ENCODE measurements around the gene STK32B.

Gene STK32B

DNA sequence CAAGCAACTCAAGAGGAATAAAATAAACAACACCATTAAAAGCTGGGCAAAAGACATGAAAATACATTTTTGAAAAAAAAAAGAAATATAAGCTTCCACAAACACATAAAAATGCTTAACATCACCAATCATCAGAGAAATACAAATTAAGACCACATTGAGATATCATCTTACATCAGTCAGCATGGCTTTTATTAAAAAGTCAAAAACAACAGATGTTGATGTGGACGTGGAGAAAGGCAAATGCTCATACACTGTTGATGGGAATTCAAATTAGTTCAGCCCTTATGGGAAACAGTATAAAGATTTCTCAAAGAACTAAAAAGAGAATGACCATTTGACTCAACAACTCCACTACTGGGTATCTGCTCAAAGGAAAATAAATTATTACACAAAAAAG lies 59.6 kb downstream of the STK32B start:
- TF ChIP-seq, protein P1, sequence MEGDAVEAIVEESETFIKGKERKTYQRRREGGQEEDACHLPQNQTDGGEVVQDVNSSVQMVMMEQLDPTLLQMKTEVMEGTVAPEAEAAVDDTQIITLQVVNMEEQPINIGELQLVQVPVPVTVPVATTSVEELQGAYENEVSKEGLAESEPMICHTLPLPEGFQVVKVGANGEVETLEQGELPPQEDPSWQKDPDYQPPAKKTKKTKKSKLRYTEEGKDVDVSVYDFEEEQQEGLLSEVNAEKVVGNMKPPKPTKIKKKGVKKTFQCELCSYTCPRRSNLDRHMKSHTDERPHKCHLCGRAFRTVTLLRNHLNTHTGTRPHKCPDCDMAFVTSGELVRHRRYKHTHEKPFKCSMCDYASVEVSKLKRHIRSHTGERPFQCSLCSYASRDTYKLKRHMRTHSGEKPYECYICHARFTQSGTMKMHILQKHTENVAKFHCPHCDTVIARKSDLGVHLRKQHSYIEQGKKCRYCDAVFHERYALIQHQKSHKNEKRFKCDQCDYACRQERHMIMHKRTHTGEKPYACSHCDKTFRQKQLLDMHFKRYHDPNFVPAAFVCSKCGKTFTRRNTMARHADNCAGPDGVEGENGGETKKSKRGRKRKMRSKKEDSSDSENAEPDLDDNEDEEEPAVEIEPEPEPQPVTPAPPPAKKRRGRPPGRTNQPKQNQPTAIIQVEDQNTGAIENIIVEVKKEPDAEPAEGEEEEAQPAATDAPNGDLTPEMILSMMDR (IDR thresholded peaks at IDR 0.05; ENCODE audit: low read depth, low read length, missing control alignments), result no peak
- H3K4me3 ChIP-seq (ENCODE audit: low read depth, low read length), result no peak overlapping the region
- DNase-seq (ENCODE audit: low read depth), result no peak
- in situ Hi-C loops (cut with HindIII; ENCODE audit: low sequenced_read_pairs), result no loop called here

DNA sequence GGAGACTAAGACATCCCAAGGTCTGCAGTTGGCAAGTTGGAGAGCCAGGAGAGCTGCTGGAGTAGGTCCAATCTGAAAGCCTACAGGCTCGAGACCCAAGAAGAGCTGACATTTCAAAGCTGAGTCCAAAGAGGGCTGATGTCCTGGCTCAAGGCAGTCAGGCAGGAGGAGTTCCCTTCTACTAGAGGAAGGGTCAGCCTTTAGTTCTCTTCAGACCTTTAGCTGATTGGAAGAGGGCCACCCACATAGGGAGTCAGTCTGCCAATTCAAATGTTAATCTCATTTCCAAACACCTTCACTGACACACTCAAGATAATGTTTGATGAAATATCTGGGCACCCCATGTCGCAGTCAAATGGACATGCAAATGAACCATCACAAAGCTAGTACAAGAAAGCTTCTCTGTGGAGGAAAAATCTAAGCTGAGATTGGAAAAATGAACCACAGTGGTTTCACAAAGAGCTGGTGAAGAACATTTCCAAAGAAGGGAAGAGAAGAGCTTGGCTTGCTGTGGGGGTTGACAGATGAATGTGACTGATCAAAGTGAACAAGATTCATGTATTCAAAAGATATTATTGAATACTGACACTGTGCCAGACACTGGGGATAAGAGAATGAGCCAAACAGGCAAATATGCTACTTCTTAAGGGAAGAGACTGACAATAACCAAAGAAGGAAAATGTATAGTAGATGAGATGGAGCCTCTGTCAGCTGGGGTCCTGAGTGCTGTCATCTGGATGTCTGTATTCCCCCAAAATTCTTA lies 61.2 kb downstream of the STK32B start:
- H3K4me3 ChIP-seq (ENCODE audit: low read depth, low read length), result no peak overlapping the region
- TF ChIP-seq, protein P1 (IDR thresholded peaks at IDR 0.05; ENCODE audit: low read depth, low read length, missing control alignments), result no peak
- in situ Hi-C loops (cut with HindIII; ENCODE audit: low sequenced_read_pairs), result no loop called here
- no peak for DNase-seq (ENCODE audit: low read depth)

GRCh38 chr4:5114950-5115349 lies 63.7 kb downstream of the STK32B start:
- TF ChIP-seq, protein P1 (IDR thresholded peaks at IDR 0.05; ENCODE audit: low read depth, low read length, missing control alignments), result no peak
- DNase-seq (ENCODE audit: low read depth), result no peak
- H3K4me3 ChIP-seq (ENCODE audit: low read depth, low read length), result no peak overlapping the region
- in situ Hi-C loops (cut with HindIII; ENCODE audit: low sequenced_read_pairs), result no loop called here

- no peak overlapping the region for H3K4me3 ChIP-seq (ENCODE audit: low read depth, low read length)
- in situ Hi-C loops (cut with HindIII; ENCODE audit: low sequenced_read_pairs), result no loop called here
- TF ChIP-seq, protein P1 (IDR thresholded peaks at IDR 0.05; ENCODE audit: low read depth, low read length, missing control alignments), result no peak
- no peak for DNase-seq (ENCODE audit: low read depth)
These were observed 67.0 kb downstream of the STK32B start for GRCh38 chr4:5118091-5118786.

DNA sequence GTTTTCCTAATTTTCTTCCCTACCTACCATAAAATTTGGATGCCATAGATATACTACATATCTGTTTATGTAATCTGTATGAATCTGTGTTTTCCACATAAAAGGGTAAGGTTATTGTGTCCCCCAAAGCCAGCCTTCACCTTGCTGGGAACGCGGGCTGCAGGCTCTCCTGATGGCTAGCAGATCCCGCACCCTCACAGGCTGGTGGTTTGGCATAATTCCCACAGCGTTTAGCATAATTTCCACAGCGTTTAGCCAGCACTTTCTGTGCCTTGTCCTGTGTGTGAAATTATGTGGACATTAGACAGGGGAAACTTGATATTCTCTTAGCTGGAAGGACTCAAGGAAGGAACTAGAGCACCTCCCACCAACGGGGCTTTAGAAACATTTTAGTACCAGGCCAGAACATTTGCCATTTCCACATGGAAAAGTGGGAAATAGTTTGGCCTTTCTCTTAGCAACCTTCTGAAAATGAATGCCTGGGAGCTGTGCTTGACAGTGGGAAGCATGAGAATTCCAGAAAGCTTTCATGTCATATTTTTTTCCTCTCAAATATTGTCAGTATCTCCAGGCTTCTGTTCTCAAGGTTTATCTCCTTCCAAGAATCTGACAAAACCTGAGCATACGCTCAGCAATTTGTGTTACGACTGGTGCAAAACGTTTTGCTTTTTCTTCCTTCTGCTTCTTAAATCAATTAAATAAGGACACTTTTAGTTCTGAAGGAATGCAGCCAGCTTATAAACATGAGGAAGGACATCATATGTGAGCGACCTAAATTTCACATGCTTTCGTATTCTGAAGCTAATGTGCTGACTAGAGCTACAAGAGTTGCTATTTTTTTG lies 67.9 kb downstream of the STK32B start:
- no peak overlapping the region for H3K4me3 ChIP-seq (ENCODE audit: low read depth, low read length)
- no peak for DNase-seq (ENCODE audit: low read depth)
- TF ChIP-seq, protein P1 (IDR thresholded peaks at IDR 0.05; ENCODE audit: low read depth, low read length, missing control alignments), result no peak
- in situ Hi-C loops (cut with HindIII; ENCODE audit: low sequenced_read_pairs), result no loop called here

DNA sequence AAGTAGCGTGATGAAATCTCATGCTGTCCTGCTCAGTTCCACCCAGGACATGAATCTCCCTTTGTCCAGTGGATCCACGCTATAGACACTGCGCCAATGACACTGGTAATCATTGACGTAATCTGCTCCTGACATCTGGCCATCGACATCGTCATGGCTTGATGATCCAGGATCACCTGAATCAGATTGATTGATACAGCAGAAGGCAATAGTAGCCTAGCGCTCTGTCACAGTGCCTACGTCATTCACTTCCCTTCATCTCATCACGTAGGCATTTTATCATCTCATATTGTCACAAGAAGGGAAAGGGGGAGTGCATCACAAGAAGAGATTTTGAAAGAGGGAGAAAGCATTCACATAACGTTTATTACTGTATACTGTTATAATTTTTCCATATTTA lies 68.8 kb downstream of the STK32B start:
- in situ Hi-C loops (cut with HindIII; ENCODE audit: low sequenced_read_pairs), result no loop called here
- DNase-seq (ENCODE audit: low read depth), result no peak
- H3K4me3 ChIP-seq (ENCODE audit: low read depth, low read length), result no peak overlapping the region
- TF ChIP-seq, protein P1 (IDR thresholded peaks at IDR 0.05; ENCODE audit: low read depth, low read length, missing control alignments), result no peak

Measured in astrocyte of the cerebellum (primary cell).